MM.1S (cell line): ENCODE results near the gene NUDT15.

Source experiments
- CTCF ChIP-seq: fragments of 300-600 bp; sonication (generic); IDR thresholded peaks from 2 replicates; pipeline ENCODE4 v1.5.1; 2016; ENCODE audit warnings: antibody characterized with exemption, low read length, mixed read lengths
- EZH2 ChIP-seq: fragments of 300-600 bp; sonication (generic); optimal IDR thresholded peaks from 2 replicates; pipeline ENCODE3; 2017; ENCODE audit warnings: low read depth, mild to moderate bottlenecking, antibody characterized with exemption, low read length, mixed read lengths
- EZH2phosphoT487 ChIP-seq: fragments of 300-600 bp; sonication (generic); IDR thresholded peaks from 2 replicates; pipeline ENCODE4 v1.6.1; 2018; ENCODE audit warnings: antibody characterized with exemption, low read length

GRCh38 chr13:48068952-48069351, 31.4 kb downstream of the NUDT15 start:
- TF ChIP-seq EZH2 (no peak), CTCF (no peak), EZH2phosphoT487 (no peak)
